ENCODE results near the gene PPP3R1. TPM values are rescaled to one million over a fixed set of nuclear protein-coding genes. Genes with fewer than 3 reads are reported as not detected.

Gene PPP3R1
- total and polyA plus RNA-seq, 2 experiments from 2014 or later, result 7.9 to 49.6 TPM

- no peaks in the 10 kb centered on the region; the same call in 2 of the 3 replicates for H3K9me3 Mint-ChIP-seq
- no peaks in the 10 kb centered on the region; the same call in 2 of the 3 replicates for H3K4me1 Mint-ChIP-seq
- H3K27ac Mint-ChIP-seq, result no peak overlapping the region
- H3K9me2 ChIP-seq (ENCODE audit: insufficient read depth), result no peaks in the 10 kb centered on the region
- H3K36me3 ChIP-seq (ENCODE audit: insufficient read depth), result peaks cover 54% of the 10 kb centered on the region
- H3K4me3 Mint-ChIP-seq, result no peak overlapping the region
- no peak overlapping the region for H3K4me3 ChIP-seq
- no peaks in the 10 kb centered on the region for H3F3A ChIP-seq (replicated peaks; ENCODE audit: low read depth)
- TF ChIP-seq JUNB (IDR thresholded peaks at IDR 0.05; ENCODE audit: unreplicated experiment), result no peak
- no peak for TF ChIP-seq REST (IDR thresholded peaks at IDR 0.05; ENCODE audit: unreplicated experiment)
- no peak for TF ChIP-seq EZH2 (IDR thresholded peaks at IDR 0.05; ENCODE audit: low read depth, unreplicated experiment)
- TF ChIP-seq NANOG (IDR thresholded peaks at IDR 0.05; ENCODE audit: borderline replicate concordance), result no peak
- H3K79me2 ChIP-seq (replicated peaks; ENCODE audit: insufficient read depth), result peaks cover 46% of the 10 kb centered on the region
- ATAC-seq (no peak), DNase-seq (ENCODE audit: low spot score) (no peak)
- no peaks in the 10 kb centered on the region for H3K27me3 ChIP-seq (ENCODE audit: insufficient read depth)
- no peak overlapping the region for H3K27ac ChIP-seq (ENCODE audit: low read depth)
- no peak overlapping the region for H3K4me2 ChIP-seq
- peaks cover 5% of the 10 kb centered on the region; the same call in 1 of the 2 replicates for H4K20me1 ChIP-seq (replicated peaks; ENCODE audit: insufficient read depth)
- no peaks in the 10 kb centered on the region for H3K27me3 Mint-ChIP-seq (ENCODE audit: insufficient read depth, low read depth, poor library complexity)
- no peaks in the 10 kb centered on the region; the same call in 1 of the 2 replicates for H3K4me1 ChIP-seq (ENCODE audit: insufficient read depth)
- peaks cover 83% of the 10 kb centered on the region for H3K36me3 Mint-ChIP-seq (ENCODE audit: low read depth)
- no peak overlapping the region for H2AFZ ChIP-seq
These were observed 88.7 kb downstream of the PPP3R1 start for GRCh38 chr2:68163641-68164040.

- peaks cover 5% of the 10 kb centered on the region; the same call in 1 of the 2 replicates for H3K4me1 ChIP-seq (ENCODE audit: insufficient read depth)
- H4K20me1 ChIP-seq (replicated peaks; ENCODE audit: insufficient read depth), result no peaks in the 10 kb centered on the region
- peak overlapping the region; percentile 76 for H3K4me3 ChIP-seq
- Mint-ChIP-seq H3K27me3 (ENCODE audit: insufficient read depth, low read depth, poor library complexity) (peaks cover 9% of the 10 kb centered on the region), H3K4me1 (peaks cover 6% of the 10 kb centered on the region; the same call in 2 of the 3 replicates), H3K4me3 (peak overlapping the region; percentile 98), H3K27ac (peak overlapping the region; percentile 100), H3K9me3 (no peaks in the 10 kb centered on the region; the same call in 2 of the 3 replicates), H3K36me3 (ENCODE audit: low read depth) (peaks cover 39% of the 10 kb centered on the region)
- no peaks in the 10 kb centered on the region for H3K27me3 ChIP-seq (ENCODE audit: insufficient read depth)
- no peak overlapping the region for H2AFZ ChIP-seq
- peak overlapping the region; percentile 78 for H3K27ac ChIP-seq (ENCODE audit: low read depth)
- H3K36me3 ChIP-seq (ENCODE audit: insufficient read depth), result peaks cover 29% of the 10 kb centered on the region
- H3K79me2 ChIP-seq (replicated peaks; ENCODE audit: insufficient read depth), result peaks cover 67% of the 10 kb centered on the region
- H3K9me2 ChIP-seq (ENCODE audit: insufficient read depth), result no peaks in the 10 kb centered on the region
- no peaks in the 10 kb centered on the region for H3F3A ChIP-seq (replicated peaks; ENCODE audit: low read depth)
- no peak for DNase-seq (ENCODE audit: low spot score)
- no peak for ATAC-seq
- H3K4me2 ChIP-seq, result peak overlapping the region; percentile 82
- TF ChIP-seq, protein P1, sequence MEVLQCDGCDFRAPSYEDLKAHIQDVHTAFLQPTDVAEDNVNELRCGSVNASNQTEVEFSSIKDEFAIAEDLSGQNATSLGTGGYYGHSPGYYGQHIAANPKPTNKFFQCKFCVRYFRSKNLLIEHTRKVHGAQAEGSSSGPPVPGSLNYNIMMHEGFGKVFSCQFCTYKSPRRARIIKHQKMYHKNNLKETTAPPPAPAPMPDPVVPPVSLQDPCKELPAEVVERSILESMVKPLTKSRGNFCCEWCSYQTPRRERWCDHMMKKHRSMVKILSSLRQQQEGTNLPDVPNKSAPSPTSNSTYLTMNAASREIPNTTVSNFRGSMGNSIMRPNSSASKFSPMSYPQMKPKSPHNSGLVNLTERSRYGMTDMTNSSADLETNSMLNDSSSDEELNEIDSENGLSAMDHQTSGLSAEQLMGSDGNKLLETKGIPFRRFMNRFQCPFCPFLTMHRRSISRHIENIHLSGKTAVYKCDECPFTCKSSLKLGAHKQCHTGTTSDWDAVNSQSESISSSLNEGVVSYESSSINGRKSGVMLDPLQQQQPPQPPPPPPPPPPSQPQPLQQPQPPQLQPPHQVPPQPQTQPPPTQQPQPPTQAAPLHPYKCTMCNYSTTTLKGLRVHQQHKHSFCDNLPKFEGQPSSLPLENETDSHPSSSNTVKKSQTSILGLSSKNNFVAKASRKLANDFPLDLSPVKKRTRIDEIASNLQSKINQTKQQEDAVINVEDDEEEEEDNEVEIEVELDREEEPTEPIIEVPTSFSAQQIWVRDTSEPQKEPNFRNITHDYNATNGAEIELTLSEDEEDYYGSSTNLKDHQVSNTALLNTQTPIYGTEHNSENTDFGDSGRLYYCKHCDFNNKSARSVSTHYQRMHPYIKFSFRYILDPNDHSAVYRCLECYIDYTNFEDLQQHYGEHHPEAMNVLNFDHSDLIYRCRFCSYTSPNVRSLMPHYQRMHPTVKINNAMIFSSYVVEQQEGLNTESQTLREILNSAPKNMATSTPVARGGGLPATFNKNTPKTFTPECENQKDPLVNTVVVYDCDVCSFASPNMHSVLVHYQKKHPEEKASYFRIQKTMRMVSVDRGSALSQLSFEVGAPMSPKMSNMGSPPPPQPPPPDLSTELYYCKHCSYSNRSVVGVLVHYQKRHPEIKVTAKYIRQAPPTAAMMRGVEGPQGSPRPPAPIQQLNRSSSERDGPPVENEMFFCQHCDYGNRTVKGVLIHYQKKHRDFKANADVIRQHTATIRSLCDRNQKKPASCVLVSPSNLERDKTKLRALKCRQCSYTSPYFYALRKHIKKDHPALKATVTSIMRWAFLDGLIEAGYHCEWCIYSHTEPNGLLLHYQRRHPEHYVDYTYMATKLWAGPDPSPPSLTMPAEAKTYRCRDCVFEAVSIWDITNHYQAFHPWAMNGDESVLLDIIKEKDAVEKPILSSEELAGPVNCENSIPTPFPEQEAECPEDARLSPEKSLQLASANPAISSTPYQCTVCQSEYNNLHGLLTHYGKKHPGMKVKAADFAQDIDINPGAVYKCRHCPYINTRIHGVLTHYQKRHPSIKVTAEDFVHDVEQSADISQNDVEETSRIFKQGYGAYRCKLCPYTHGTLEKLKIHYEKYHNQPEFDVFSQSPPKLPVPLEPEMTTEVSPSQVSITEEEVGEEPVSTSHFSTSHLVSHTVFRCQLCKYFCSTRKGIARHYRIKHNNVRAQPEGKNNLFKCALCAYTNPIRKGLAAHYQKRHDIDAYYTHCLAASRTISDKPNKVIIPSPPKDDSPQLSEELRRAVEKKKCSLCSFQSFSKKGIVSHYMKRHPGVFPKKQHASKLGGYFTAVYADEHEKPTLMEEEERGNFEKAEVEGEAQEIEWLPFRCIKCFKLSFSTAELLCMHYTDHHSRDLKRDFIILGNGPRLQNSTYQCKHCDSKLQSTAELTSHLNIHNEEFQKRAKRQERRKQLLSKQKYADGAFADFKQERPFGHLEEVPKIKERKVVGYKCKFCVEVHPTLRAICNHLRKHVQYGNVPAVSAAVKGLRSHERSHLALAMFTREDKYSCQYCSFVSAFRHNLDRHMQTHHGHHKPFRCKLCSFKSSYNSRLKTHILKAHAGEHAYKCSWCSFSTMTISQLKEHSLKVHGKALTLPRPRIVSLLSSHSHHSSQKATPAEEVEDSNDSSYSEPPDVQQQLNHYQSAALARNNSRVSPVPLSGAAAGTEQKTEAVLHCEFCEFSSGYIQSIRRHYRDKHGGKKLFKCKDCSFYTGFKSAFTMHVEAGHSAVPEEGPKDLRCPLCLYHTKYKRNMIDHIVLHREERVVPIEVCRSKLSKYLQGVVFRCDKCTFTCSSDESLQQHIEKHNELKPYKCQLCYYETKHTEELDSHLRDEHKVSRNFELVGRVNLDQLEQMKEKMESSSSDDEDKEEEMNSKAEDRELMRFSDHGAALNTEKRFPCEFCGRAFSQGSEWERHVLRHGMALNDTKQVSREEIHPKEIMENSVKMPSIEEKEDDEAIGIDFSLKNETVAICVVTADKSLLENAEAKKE (CRISPR knock-in tag; IDR thresholded peaks at IDR 0.05), result no peak
- TF ChIP-seq POLR2AphosphoS5 (IDR thresholded peaks at IDR 0.05; ENCODE audit: low read depth), result no peak
- no peak for TF ChIP-seq EZH2phosphoT487 (IDR thresholded peaks at IDR 0.05; ENCODE audit: unreplicated experiment)
- TF ChIP-seq CTCF (conservative IDR thresholded peaks at IDR 0.05; ENCODE audit: low read depth in 2 of 2), result no peak
- TF ChIP-seq JUNB (IDR thresholded peaks at IDR 0.05; ENCODE audit: unreplicated experiment), result no peak
- TF ChIP-seq, protein P2, sequence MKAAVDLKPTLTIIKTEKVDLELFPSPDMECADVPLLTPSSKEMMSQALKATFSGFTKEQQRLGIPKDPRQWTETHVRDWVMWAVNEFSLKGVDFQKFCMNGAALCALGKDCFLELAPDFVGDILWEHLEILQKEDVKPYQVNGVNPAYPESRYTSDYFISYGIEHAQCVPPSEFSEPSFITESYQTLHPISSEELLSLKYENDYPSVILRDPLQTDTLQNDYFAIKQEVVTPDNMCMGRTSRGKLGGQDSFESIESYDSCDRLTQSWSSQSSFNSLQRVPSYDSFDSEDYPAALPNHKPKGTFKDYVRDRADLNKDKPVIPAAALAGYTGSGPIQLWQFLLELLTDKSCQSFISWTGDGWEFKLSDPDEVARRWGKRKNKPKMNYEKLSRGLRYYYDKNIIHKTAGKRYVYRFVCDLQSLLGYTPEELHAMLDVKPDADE (IDR thresholded peaks at IDR 0.05), result no peak
These were observed 94.2 kb downstream of the PPP3R1 start for GRCh38 chr2:68158134-68158447.
